Measurements from ENCODE around the gene PLCH1. TPM values are rescaled to one million over a fixed set of nuclear protein-coding genes. Genes with fewer than 3 reads are reported as not detected.
"Not testable (repeated sequence)": the region's sequence is repeated elsewhere in the genome, so short reads cannot be mapped to it uniquely, and the experiment has no call there.

The PLCH1 gene
- total and polyA plus RNA-seq, 2 experiments from 2014 or later: 2.7 to 6.2 TPM

DNA sequence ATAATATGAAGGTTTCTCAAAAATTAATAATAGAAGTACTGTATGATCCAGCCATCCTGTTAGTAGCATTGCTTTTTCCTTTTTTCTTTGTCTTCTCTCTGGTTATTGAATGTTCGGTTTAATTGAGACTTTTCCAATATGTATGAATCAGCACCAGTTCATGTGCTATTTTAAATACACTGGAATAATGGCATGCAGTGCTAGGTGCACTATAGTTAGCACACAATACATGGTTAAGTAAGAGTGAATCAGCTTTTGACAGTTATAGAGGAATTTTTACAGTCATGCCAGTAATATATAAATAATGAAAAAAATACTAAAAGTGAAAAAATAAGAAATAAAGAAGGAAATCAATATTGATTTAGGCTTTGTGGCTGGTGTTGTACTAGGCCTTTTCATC, 337.5 kb downstream of the PLCH1 start:
- TF ChIP-seq, protein P1, sequence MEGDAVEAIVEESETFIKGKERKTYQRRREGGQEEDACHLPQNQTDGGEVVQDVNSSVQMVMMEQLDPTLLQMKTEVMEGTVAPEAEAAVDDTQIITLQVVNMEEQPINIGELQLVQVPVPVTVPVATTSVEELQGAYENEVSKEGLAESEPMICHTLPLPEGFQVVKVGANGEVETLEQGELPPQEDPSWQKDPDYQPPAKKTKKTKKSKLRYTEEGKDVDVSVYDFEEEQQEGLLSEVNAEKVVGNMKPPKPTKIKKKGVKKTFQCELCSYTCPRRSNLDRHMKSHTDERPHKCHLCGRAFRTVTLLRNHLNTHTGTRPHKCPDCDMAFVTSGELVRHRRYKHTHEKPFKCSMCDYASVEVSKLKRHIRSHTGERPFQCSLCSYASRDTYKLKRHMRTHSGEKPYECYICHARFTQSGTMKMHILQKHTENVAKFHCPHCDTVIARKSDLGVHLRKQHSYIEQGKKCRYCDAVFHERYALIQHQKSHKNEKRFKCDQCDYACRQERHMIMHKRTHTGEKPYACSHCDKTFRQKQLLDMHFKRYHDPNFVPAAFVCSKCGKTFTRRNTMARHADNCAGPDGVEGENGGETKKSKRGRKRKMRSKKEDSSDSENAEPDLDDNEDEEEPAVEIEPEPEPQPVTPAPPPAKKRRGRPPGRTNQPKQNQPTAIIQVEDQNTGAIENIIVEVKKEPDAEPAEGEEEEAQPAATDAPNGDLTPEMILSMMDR (IDR thresholded peaks at IDR 0.05; ENCODE audit: low read depth, low read length): no peak

DNA sequence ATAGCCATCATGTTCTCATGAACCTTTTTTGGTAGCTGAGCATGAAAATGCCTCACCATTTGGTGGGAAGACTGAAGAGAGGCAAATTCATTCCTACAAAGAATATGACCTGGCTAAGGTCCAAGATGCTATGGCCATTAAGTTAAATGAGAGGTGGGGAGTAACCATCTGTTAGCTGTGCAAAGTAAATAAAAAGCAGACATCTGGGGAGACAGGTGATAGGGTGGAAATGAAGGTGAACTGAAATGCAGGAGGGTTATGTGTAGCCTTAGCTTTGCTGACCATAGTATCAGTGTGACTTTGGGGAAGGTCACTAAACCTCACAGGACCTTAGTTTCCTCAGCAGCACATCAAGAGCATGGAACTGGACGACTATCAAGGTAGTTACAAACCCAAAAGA, 340.4 kb downstream of the PLCH1 start:
- Histone ChIP-seq H3K9me3 (ENCODE audit: low read depth) (no peaks in the 10 kb centered on the region), H3K27me3 (no peaks in the 10 kb centered on the region), H3K27ac (no peak overlapping the region), H3K4me1 (ENCODE audit: low read depth) (peaks cover 17% of the 10 kb centered on the region), H3K4me3 (no peak overlapping the region), H3K36me3 (no peaks in the 10 kb centered on the region)
- TF ChIP-seq, protein P1 (IDR thresholded peaks at IDR 0.05; ENCODE audit: low read depth, low read length): no peak
- DNase-seq (ENCODE audit: low read depth in 1 of 2, low spot score in 1 of 2): no peak

More for the DNA sequence above, 337.5 kb downstream of the PLCH1 start:
- no peak for DNase-seq (ENCODE audit: low read depth in 1 of 2, low spot score in 1 of 2)
- Histone ChIP-seq H3K9me3 (ENCODE audit: low read depth) (no peaks in the 10 kb centered on the region), H3K27ac (no peak overlapping the region), H3K4me1 (ENCODE audit: low read depth) (peaks cover 30% of the 10 kb centered on the region), H3K4me3 (no peak overlapping the region), H3K27me3 (no peaks in the 10 kb centered on the region), H3K36me3 (no peaks in the 10 kb centered on the region)

DNA sequence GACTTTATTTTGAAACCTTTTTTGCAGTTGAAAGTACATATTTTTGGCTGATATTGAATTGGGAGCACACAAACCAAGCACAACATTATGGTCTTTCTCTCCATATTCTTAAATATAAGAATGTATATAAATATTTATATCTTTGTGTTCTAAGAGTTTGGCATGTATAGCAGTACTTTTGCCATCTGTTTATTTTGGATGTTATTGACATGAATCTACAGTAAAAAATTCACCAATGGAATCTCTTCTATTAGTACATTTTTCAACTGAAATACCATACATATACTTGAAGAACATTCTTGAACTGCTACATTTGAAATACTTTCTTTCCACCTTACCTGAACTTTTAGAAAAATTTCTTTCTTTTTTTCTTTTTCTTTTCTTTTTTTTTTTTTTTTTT, 342.2 kb downstream of the PLCH1 start:
- H3K4me3 ChIP-seq: no peak overlapping the region
- no peaks in the 10 kb centered on the region for H3K9me3 ChIP-seq (ENCODE audit: low read depth)
- H3K27me3 ChIP-seq: no peaks in the 10 kb centered on the region
- TF ChIP-seq, protein P1 (IDR thresholded peaks at IDR 0.05; ENCODE audit: low read depth, low read length): no peak
- H3K36me3 ChIP-seq: no peaks in the 10 kb centered on the region
- no peak for DNase-seq (ENCODE audit: low read depth in 1 of 2, low spot score in 1 of 2)
- H3K27ac ChIP-seq: no peak overlapping the region
- H3K4me1 ChIP-seq (ENCODE audit: low read depth): peaks cover 12% of the 10 kb centered on the region

DNA sequence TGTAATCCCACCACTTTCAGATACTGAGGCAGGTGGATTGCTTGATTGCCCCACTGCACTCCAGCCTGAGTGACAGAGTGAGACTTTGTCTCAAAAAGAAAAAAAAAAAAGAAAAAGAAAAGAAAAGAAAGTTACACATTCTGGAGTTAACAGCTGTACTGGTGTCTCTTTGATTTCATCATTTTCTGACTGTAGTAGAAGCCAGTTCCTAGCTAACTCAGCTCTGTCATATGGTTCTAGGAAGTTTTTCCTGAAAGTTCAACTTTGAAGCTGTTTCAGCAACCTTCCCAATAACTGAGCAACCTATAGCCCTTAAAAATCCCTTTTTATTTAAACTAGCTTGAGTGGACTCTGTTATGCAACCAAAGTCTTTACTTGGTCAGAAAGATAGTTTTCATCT, 346.8 kb downstream of the PLCH1 start:
- Histone ChIP-seq H3K4me3 (no peak overlapping the region), H3K9me3 (ENCODE audit: low read depth) (no peaks in the 10 kb centered on the region), H3K27me3 (no peaks in the 10 kb centered on the region), H3K36me3 (no peaks in the 10 kb centered on the region), H3K4me1 (ENCODE audit: low read depth) (no peaks in the 10 kb centered on the region), H3K27ac (no peak overlapping the region)
- TF ChIP-seq, protein P1 (IDR thresholded peaks at IDR 0.05; ENCODE audit: low read depth, low read length): no peak
- no peak for DNase-seq (ENCODE audit: low read depth in 1 of 2, low spot score in 1 of 2)

DNA sequence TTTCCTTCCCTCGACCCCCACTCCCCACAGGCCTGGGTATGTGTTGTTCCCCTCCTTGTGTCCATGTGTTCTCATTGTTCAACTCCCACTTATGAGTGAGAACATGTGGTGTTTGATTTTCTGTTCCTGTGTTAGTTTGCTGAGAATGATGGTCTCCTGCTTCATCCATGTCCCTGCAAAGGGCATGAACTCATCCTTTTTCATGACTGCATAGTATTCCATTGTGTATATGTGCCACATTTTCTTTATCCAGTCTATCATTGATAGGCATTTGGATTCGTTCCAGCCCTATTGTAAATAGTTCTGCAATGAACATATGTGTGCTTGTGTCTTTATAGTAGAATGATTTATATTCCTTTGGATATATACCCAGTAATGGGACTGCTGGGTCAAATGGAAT, 350.0 kb downstream of the PLCH1 start:
- not testable (repeated sequence) for DNase-seq (ENCODE audit: low read depth in 1 of 2, low spot score in 1 of 2); H3K4me3 ChIP-seq; H3K36me3 ChIP-seq; H3K9me3 ChIP-seq (ENCODE audit: low read depth); H3K27ac ChIP-seq; H3K27me3 ChIP-seq
- H3K4me1 ChIP-seq (ENCODE audit: low read depth): peaks cover 14% of the 10 kb centered on the region

DNA sequence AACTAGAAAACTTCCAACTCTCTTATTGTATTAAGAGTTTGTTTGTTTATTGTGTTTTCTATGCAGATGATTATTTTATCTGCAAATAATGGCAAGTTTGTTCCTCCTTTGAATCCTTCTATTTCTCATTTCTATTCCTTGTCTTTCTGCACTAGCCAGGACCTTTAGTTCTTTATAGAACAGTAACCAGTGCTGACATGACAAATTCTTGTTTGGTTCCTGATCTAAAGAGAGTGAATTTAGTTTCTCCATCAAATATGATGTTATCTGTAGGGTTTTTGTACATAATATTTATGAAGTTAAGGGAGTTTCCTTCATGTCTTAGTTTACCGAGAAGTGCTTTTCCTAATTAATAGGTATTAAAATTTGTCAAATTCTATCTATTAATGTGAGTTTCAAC, 350.6 kb downstream of the PLCH1 start:
- Histone ChIP-seq H3K27me3 (no peaks in the 10 kb centered on the region), H3K4me3 (no peak overlapping the region), H3K9me3 (ENCODE audit: low read depth) (no peaks in the 10 kb centered on the region), H3K27ac (no peak overlapping the region), H3K4me1 (ENCODE audit: low read depth) (peaks cover 14% of the 10 kb centered on the region), H3K36me3 (no peaks in the 10 kb centered on the region)
- TF ChIP-seq, protein P1 (IDR thresholded peaks at IDR 0.05; ENCODE audit: low read depth, low read length): no peak
- no peak for DNase-seq (ENCODE audit: low read depth in 1 of 2, low spot score in 1 of 2)
